GM12878 (cell line): ENCODE data around the gene GOLGA8A.
"Not testable (repeated sequence)": the region's sequence is repeated elsewhere in the genome, so short reads cannot be mapped to it uniquely, and the experiment has no call there.

Source experiments
- POLR2A ChIP-seq: IDR thresholded peaks from 2 replicates; pipeline ENCODE4 v1.6.1; 2011; ENCODE audit warnings: low read depth, mild to moderate bottlenecking, low read length
- POLR2AphosphoS5 ChIP-seq: IDR thresholded peaks from 2 replicates; pipeline ENCODE4 v1.6.1; 2011; ENCODE audit warnings: mild to moderate bottlenecking, low read length, inconsistent platforms
- TF ChIP-seq, protein P1 (sequence below): IDR thresholded peaks from 2 replicates; pipeline ENCODE4 v1.6.1; 2012; ENCODE audit warnings: low read depth, low read length, improper control_type of control experiment

DNA sequence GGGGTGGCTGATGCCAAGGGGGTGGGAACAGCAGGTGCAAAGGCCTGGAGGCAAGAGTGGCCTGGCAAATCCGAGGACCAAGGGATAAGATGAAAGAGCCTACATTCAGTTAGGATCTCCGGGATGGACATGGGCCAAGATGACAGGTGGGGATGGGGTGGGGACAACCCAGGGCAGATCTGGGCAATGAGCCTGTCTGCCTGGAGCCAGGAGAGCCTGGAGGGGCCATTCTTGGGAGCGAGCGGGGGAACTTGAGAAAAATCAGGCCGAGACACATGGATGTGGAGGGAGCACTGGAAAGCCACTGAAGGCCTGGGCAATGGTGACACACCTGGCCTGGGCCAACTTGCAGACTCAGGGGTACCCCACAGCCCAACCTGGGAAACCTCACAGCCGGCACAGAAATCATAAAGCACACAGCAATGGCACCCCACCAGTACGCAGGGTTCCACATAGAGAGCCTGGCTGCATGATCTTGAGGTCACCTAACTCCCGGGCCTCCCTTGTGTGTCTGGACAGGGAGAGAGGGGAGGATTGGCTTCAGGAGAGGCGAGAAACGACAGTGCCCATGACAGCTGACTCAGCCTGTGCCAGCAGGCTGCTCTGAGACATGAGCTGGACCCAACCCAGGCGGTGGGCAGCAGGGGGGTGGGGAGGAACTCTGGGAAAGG lies 3.5 kb downstream of the GOLGA8A start:
- not testable (repeated sequence) for TF ChIP-seq POLR2AphosphoS5, POLR2A
- TF ChIP-seq, protein P1, sequence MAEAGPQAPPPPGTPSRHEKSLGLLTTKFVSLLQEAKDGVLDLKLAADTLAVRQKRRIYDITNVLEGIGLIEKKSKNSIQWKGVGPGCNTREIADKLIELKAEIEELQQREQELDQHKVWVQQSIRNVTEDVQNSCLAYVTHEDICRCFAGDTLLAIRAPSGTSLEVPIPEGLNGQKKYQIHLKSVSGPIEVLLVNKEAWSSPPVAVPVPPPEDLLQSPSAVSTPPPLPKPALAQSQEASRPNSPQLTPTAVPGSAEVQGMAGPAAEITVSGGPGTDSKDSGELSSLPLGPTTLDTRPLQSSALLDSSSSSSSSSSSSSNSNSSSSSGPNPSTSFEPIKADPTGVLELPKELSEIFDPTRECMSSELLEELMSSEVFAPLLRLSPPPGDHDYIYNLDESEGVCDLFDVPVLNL: not testable (repeated sequence)
